ENCODE data around the gene HEYL. TPM values are rescaled to one million over a fixed set of nuclear protein-coding genes. Genes with fewer than 3 reads are reported as not detected.

The HEYL gene
- total and polyA plus RNA-seq, 2 of the 8 experiments (the other 6 are each of a cell fraction or from before 2014, with no cell fraction given) = 1.8 to 3.1 TPM

GRCh38 chr1:39677645-39678044 lies 38.2 kb upstream of the HEYL start:
- H4K91ac ChIP-seq (replicated peaks; ENCODE audit: insufficient read length, low read length) = no peak overlapping the region
- FAIRE-seq = no peak
- no peak overlapping the region for H2BK120ac ChIP-seq (replicated peaks; ENCODE audit: low read depth, low read length)
- DNase-seq (ENCODE audit: low read depth in 1 of 2, low spot score in 2 of 2) = no peak
- 66% methylated on average over 4 of the region's 4 CpGs; no CpG with 5 or more reads in 1 of the 2 experiments for WGBS, 2 experiments (ENCODE audit: extremely low coverage in 1 of 2, insufficient coverage in 1 of 2, insufficient read length in 1 of 2, insufficient replicate concordance in 2 of 2, low coverage in 1 of 2, low lambda C conversion rate in 2 of 2, missing lambda C conversion rate in 1 of 2)
- H2AK5ac ChIP-seq (ENCODE audit: low read depth, low read length) = no peak overlapping the region
- no peak overlapping the region for H2AFZ ChIP-seq (ENCODE audit: low read length)
- H3K18ac ChIP-seq (ENCODE audit: extremely low read depth, low read length) = no peak overlapping the region
- no peaks in the 10 kb centered on the region for H3K36me3 ChIP-seq (ENCODE audit: control insufficient read depth in 2 of 4, insufficient read depth in 4 of 4, low read length in 3 of 4)
- H3K27ac ChIP-seq (ENCODE audit: low read depth, low read length) = no peak overlapping the region
- no peak overlapping the region for H2BK20ac ChIP-seq (ENCODE audit: low read length)
- no peak overlapping the region for H3K4ac ChIP-seq (replicated peaks; ENCODE audit: insufficient read length, low read depth, low read length)
- POLR2A ChIA-PET (ENCODE audit: partially characterized antibody) = interaction anchor here (0.6 to 1.6 kb wide), 2 partner anchors 14 to 96 kb away, joined by 3 read pairs; no protein-coding TSS in a partner anchor
- H3K14ac ChIP-seq (ENCODE audit: insufficient read length) = no peak overlapping the region
- TF ChIP-seq E2F6 (IDR thresholded peaks at IDR 0.05) = peak; percentile 71
- TF ChIP-seq ATF3 (IDR thresholded peaks at IDR 0.05; ENCODE audit: insufficient read depth, low read depth, low read length) = no peak
- no peak overlapping the region for H4K8ac ChIP-seq (ENCODE audit: extremely low read depth, insufficient read depth, low read length)
- H3K9me3 ChIP-seq (ENCODE audit: insufficient read depth in 2 of 2, low read depth in 1 of 2, low read length in 1 of 2) = no peaks in the 10 kb centered on the region
- H3K56ac ChIP-seq (replicated peaks; ENCODE audit: insufficient read length, low read depth, low read length) = no peak overlapping the region
- no peak overlapping the region for H2BK5ac ChIP-seq (ENCODE audit: low read depth, low read length)
- no peak overlapping the region for H3K4me2 ChIP-seq (ENCODE audit: insufficient read depth in 1 of 2, low read depth in 2 of 2, low read length in 2 of 2)
- no peak overlapping the region for H3K9ac ChIP-seq (replicated peaks in 1 of 4; ENCODE audit: extremely low read depth in 1 of 4, low read depth in 3 of 4, low read length in 3 of 4)
- H4K20me1 ChIP-seq (replicated peaks in 1 of 2; ENCODE audit: control insufficient read depth in 1 of 2, insufficient read depth in 2 of 2, low read length in 2 of 2) = peaks cover 0 to 9% of the 10 kb centered on the region in 2 experiments
- H3K4me3 ChIP-seq (ENCODE audit: extremely low read depth in 1 of 4, insufficient read depth in 2 of 4, low read depth in 3 of 4, low read length in 4 of 4) = no peak overlapping the region
- H3K27me3 ChIP-seq (replicated peaks in 1 of 4; ENCODE audit: control insufficient read depth in 3 of 4, extremely low read depth in 1 of 4, insufficient read depth in 3 of 4, low read length in 3 of 4) = peaks cover 48 to 91% (median 80%) of the 10 kb centered on the region in 4 experiments
- H3K4me1 ChIP-seq (replicated peaks in 1 of 4; ENCODE audit: control insufficient read depth in 3 of 4, insufficient read depth in 4 of 4, low read length in 3 of 4) = no peaks in the 10 kb centered on the region
- H2BK12ac ChIP-seq (ENCODE audit: low read depth, low read length) = no peak overlapping the region
- no peaks in the 10 kb centered on the region for H3K79me1 ChIP-seq (ENCODE audit: low read depth, low read length)
- H4K5ac ChIP-seq (ENCODE audit: insufficient read length, low read depth, low read length) = no peak overlapping the region
- CTCF ChIA-PET (ENCODE audit: partially characterized antibody) = interaction anchor here (1.0 to 3.0 kb wide), 8 partner anchors 9 to 42 kb away, joined by 3 to 14 read pairs (median 4); no protein-coding TSS in a partner anchor
- no peak overlapping the region for H2BK15ac ChIP-seq (ENCODE audit: low read length)
- H3K23me2 ChIP-seq (ENCODE audit: low read depth, low read length) = no peaks in the 10 kb centered on the region
- H3K23ac ChIP-seq (ENCODE audit: insufficient read length) = no peak overlapping the region
- no peaks in the 10 kb centered on the region for H3K79me2 ChIP-seq (ENCODE audit: control insufficient read depth in 1 of 2, insufficient read depth in 2 of 2, low read length in 2 of 2)
